ENCODE data around the gene GCSAM. TPM values are rescaled to one million over a fixed set of nuclear protein-coding genes. Genes with fewer than 3 reads are reported as not detected.

Gene GCSAM
- polyA plus RNA-seq, 1 of the 3 experiments (the other 2 are of a cell fraction): not detected

GRCh38 chr3:112143689-112144088 lies 10.6 kb upstream of the GCSAM start:
- Histone ChIP-seq H3K27me3 (ENCODE audit: insufficient read depth) (no peaks in the 10 kb centered on the region), H3K9me3 (no peaks in the 10 kb centered on the region), H3K4me1 (ENCODE audit: control insufficient read depth in 1 of 2, insufficient read depth in 2 of 2, low read depth in 1 of 2, low read length in 1 of 2) (no peaks in the 10 kb centered on the region), H3K36me3 (replicated peaks in 1 of 2; ENCODE audit: control insufficient read depth in 1 of 2, insufficient read depth in 2 of 2, low read length in 1 of 2) (no peaks in the 10 kb centered on the region), H2AFZ (ENCODE audit: low read depth) (no peak overlapping the region), H3K4me3 (ENCODE audit: low read depth in 2 of 2, low read length in 1 of 2) (no peak overlapping the region), H3K79me2 (ENCODE audit: insufficient read depth) (no peaks in the 10 kb centered on the region), H3K9ac (no peak overlapping the region), H3K4me2 (no peak overlapping the region), H3K9me2 (no peaks in the 10 kb centered on the region), H3K27ac (ENCODE audit: low read depth in 2 of 2, low read length in 1 of 2) (no peak overlapping the region), H4K20me1 (ENCODE audit: insufficient read depth) (no peaks in the 10 kb centered on the region), H3F3A (replicated peaks; ENCODE audit: insufficient read depth) (no peaks in the 10 kb centered on the region)
- 25% methylated on average over 1 of the region's 1 CpG for WGBS (ENCODE audit: low lambda C conversion rate)
- POLR2A ChIA-PET: no interaction called here
- no peak for TF ChIP-seq YY1 (IDR thresholded peaks at IDR 0.05; ENCODE audit: low read depth)
- TF ChIP-seq CHD2 (IDR thresholded peaks at IDR 0.05; ENCODE audit: low read length, partially characterized antibody): no peak
- TF ChIP-seq MXI1 (IDR thresholded peaks at IDR 0.05; ENCODE audit: low read depth, low read length): no peak
- TF ChIP-seq FOXJ3 (CRISPR knock-in tag; IDR thresholded peaks at IDR 0.05): no peak
- DNase-seq: no peak
- CTCF ChIA-PET: no interaction called here

- CTCF ChIA-PET: no interaction called here
- POLR2A ChIA-PET: no interaction called here
- 17% methylated on average over 1 of the region's 1 CpG for WGBS (ENCODE audit: low lambda C conversion rate)
Measured at GRCh38 chr3:112143251-112143650, 10.2 kb upstream of the GCSAM start.

More at GRCh38 chr3:112143251-112143650, 10.2 kb upstream of the GCSAM start:
- H3K4me1 ChIP-seq (ENCODE audit: control insufficient read depth in 1 of 2, insufficient read depth in 2 of 2, low read depth in 1 of 2, low read length in 1 of 2): no peaks in the 10 kb centered on the region
- H3K9ac ChIP-seq: no peak overlapping the region
- H3K4me3 ChIP-seq (ENCODE audit: low read depth in 2 of 2, low read length in 1 of 2): no peak overlapping the region
- no peak overlapping the region for H3K27ac ChIP-seq (ENCODE audit: low read depth in 2 of 2, low read length in 1 of 2)
- no peak overlapping the region for H2AFZ ChIP-seq (ENCODE audit: low read depth)
- H3K27me3 ChIP-seq (ENCODE audit: insufficient read depth): no peaks in the 10 kb centered on the region
- DNase-seq: no peak
- H3K9me2 ChIP-seq: no peaks in the 10 kb centered on the region
- H3K4me2 ChIP-seq: no peak overlapping the region
- no peaks in the 10 kb centered on the region for H3K9me3 ChIP-seq
- no peaks in the 10 kb centered on the region for H4K20me1 ChIP-seq (ENCODE audit: insufficient read depth)
- H3K79me2 ChIP-seq (ENCODE audit: insufficient read depth): no peaks in the 10 kb centered on the region
- no peaks in the 10 kb centered on the region for H3F3A ChIP-seq (replicated peaks; ENCODE audit: insufficient read depth)
- no peaks in the 10 kb centered on the region for H3K36me3 ChIP-seq (replicated peaks in 1 of 2; ENCODE audit: control insufficient read depth in 1 of 2, insufficient read depth in 2 of 2, low read length in 1 of 2)
- TF ChIP-seq NFIC (IDR thresholded peaks at IDR 0.05; ENCODE audit: borderline replicate concordance) (no peak), RXRA (IDR thresholded peaks at IDR 0.05; ENCODE audit: borderline replicate concordance, low read depth) (no peak), MAX (IDR thresholded peaks at IDR 0.05; ENCODE audit: low read depth) (no peak), EZH2phosphoT487 (IDR thresholded peaks at IDR 0.05; ENCODE audit: borderline replicate concordance, low read depth) (no peak), NRF1 (IDR thresholded peaks at IDR 0.05; ENCODE audit: low read depth, low read length) (no peak), YY1 (IDR thresholded peaks at IDR 0.05; ENCODE audit: low read depth) (no peak), GABPA (IDR thresholded peaks at IDR 0.05; ENCODE audit: low read depth) (no peak), TEAD4 (IDR thresholded peaks at IDR 0.05; ENCODE audit: borderline replicate concordance, insufficient read depth) (no peak), EP300 (IDR thresholded peaks at IDR 0.05; ENCODE audit: borderline replicate concordance in 1 of 2, low read depth in 1 of 2, low read length in 1 of 2) (no peak), FOXM1 (IDR thresholded peaks at IDR 0.05; ENCODE audit: low read depth) (no peak), SMC3 (IDR thresholded peaks at IDR 0.05; ENCODE audit: low read depth, low read length) (no peak), PBX3 (IDR thresholded peaks at IDR 0.05) (no peak), IRF3 (IDR thresholded peaks at IDR 0.05; ENCODE audit: low read depth, low read length) (no peak), FOSL2 (IDR thresholded peaks at IDR 0.05; ENCODE audit: borderline replicate concordance, low read depth) (no peak), USF1 (IDR thresholded peaks at IDR 0.05; ENCODE audit: borderline replicate concordance, low read depth) (no peak), SIN3A (IDR thresholded peaks at IDR 0.05; ENCODE audit: borderline replicate concordance, low read depth, low read length) (no peak), TCF12 (IDR thresholded peaks at IDR 0.05) (no peak), FOXJ3 (CRISPR knock-in tag; IDR thresholded peaks at IDR 0.05) (no peak)

All from SK-N-SH (cell line).